AG04449 (cell line): Measurements from ENCODE around the gene FNDC3B.

Experiments used
- CTCF ChIA-PET: fragments of 350-600 bp; formaldehyde crosslinking; extraction: SDS; loops from one replicate; lab custom pipeline; 2021; ENCODE audit warnings: antibody characterized with exemption; lab: Yijun Ruan, JAX
- POLR2A ChIA-PET: fragments of 400-600, 350-600 bp; formaldehyde crosslinking; extraction: SDS; loops from one replicate; lab custom pipeline; 2020; ENCODE audit warnings: antibody characterized with exemption, inconsistent platforms; lab: Yijun Ruan, JAX
- DNase-seq: peaks from one replicate; pipeline ENCODE4 v3.0.0-alpha.2; 2010; ENCODE audit warnings: low read depth, low spot score
- H3K4me3 ChIP-seq: 2 replicates; pipeline ENCODE4 v1.5.1; 2011; ENCODE audit warnings: low read depth, mild to moderate bottlenecking, control low read depth, low read length
- CTCF ChIP-seq: IDR thresholded peaks from one replicate; pipeline ENCODE4 v1.5.1; 2011; ENCODE audit warnings: mild to moderate bottlenecking, moderate library complexity, low read length, control low read depth, inconsistent platforms; ENCODE audit not compliant: insufficient read depth; ENCODE audit errors: missing control alignments

FNDC3B gene

GRCh38 chr3:172068977-172069376 is 29.6 kb downstream of the FNDC3B start:
- ChIA-PET CTCF (interaction anchor here (1.5 kb wide), 1 partner anchor 263 kb away, joined by 4 read pairs; no protein-coding TSS in a partner anchor), POLR2A (no interaction called here)
- TF ChIP-seq CTCF = no peak

GRCh38 chr3:172069478-172069877 is 30.1 kb downstream of the FNDC3B start:
- DNase-seq = no peak
- H3K4me3 ChIP-seq = no peak overlapping the region
- ChIA-PET POLR2A (no interaction called here), CTCF (interaction anchor here (1.5 kb wide), 1 partner anchor 263 kb away, joined by 4 read pairs; no protein-coding TSS in a partner anchor)
- TF ChIP-seq CTCF = no peak

More at GRCh38 chr3:172068977-172069376, 29.6 kb downstream of the FNDC3B start:
- H3K4me3 ChIP-seq = no peak overlapping the region
- DNase-seq = no peak

- TF ChIP-seq CTCF = no peak
- DNase-seq = no peak
- POLR2A ChIA-PET = no interaction called here
- H3K4me3 ChIP-seq = no peak overlapping the region
- CTCF ChIA-PET = no interaction called here
Observed at GRCh38 chr3:172070269-172070668, 30.9 kb downstream of the FNDC3B start.

- H3K4me3 ChIP-seq = no peak overlapping the region
- ChIA-PET CTCF (no interaction called here), POLR2A (no interaction called here)
- TF ChIP-seq CTCF = no peak
- no peak for DNase-seq
Observed at GRCh38 chr3:172070802-172071201, 31.4 kb downstream of the FNDC3B start.

GRCh38 chr3:172071780-172072330 is 32.5 kb downstream of the FNDC3B start:
- ChIA-PET CTCF (no interaction called here), POLR2A (no interaction called here)
- DNase-seq = no peak
- no peak for TF ChIP-seq CTCF
- H3K4me3 ChIP-seq = no peak overlapping the region

- no peak for TF ChIP-seq CTCF
- POLR2A ChIA-PET = no interaction called here
- no peak overlapping the region for H3K4me3 ChIP-seq
- DNase-seq = no peak
- CTCF ChIA-PET = no interaction called here
Observed at GRCh38 chr3:172072543-172072942, 33.2 kb downstream of the FNDC3B start.
